GM21515 (cell line): Measurements from ENCODE around the gene MBL2.

Experiments used
- ATAC-seq: cut with Tn5 transposase; IDR thresholded peaks from one replicate; pipeline ENCODE4 v1.9.1; 2021; ENCODE audit not compliant: unreplicated experiment

Gene MBL2

DNA sequence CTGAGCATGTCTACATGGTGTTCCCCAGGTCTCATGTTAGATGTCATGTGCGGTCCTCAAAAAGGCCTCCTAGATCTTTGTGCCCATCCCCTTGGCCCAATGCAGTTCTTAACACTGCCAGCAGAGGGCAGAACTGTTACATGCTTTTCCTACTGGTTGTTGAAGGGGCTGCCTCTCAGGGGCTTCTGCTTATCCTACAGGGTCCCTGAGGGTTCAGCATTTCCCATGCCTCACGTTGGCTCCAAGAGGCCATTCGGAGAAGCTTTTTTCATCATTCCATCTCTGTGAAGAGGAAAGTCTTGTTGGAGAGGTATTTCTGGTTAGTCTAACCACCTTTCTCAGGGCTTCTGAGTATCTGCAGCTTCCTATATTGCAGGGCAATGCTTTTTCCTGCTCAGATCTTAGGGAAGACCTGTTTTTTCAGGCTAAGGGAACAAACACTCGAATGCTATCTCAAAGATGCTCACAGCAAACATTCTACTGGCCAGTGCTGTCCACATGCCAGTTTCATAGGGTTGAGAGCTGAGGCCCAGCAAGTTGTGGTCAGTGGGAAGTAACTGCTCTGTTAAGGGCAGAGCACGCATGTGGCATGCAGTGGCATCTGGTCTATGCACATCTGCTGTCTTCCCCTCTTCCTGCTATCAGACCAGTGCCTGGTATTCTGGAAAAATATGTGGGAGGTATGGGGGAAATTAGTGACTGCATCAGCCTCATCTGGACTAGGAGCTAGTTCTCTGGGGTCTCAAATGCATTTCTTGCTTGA, 31.5 kb downstream of the MBL2 start:
- no peak for ATAC-seq

DNA sequence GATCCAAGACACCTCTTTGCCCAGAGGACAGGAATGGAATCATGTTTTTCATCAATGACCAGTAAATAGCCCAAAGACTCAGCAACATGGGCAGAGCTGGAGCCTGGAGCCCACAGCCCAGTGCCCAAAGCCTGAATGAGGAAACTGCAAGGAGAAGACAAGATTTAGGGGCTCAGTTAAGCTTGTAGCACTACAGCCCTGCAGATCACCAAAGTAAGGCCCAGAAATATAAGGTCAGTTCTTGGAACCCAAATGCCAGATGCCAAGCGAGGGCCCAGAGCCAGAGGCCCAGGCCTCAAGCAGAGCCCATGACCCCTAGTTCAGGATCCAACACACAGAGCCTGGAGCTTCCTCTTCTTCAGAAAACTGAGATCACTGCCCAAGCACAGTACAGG, 32.4 kb downstream of the MBL2 start:
- no peak for ATAC-seq

DNA sequence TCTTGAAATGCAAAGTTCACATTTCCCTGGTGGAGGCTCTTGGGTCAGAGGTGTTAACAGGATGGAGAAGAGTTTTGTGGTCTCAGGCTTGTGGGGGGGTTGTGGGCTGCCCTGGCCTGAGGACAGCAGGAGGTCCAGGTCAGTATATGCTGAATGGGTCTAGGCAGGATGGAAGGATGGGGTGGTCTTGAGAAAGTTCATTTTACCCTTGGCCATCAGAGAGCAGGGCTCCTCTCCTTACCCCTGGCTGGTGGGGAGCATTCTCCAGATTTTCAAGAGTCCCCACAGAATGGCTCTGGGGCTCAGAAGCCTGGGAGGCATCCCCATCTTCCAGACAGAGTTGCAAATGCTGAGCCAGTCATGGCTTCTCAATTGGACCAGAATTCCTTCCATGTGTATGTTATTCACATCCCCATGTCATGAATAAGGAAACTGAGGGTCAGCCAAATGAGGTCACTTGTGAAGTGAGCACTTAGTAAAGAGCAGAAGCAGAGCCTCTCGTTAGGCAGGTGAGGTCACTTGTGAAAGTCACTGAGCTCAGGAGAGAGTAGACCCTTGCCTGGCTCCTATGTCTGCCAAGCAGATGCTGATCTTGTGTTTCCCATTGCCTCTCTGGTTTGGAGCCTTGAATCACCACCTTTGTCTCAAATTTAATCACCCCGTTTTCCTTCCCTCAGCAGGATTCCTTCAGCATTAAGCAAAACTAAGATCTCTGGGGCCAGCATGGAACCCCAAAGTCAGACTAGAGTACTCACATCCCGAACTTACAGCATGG, 33.0 kb downstream of the MBL2 start:
- no peak for ATAC-seq

DNA sequence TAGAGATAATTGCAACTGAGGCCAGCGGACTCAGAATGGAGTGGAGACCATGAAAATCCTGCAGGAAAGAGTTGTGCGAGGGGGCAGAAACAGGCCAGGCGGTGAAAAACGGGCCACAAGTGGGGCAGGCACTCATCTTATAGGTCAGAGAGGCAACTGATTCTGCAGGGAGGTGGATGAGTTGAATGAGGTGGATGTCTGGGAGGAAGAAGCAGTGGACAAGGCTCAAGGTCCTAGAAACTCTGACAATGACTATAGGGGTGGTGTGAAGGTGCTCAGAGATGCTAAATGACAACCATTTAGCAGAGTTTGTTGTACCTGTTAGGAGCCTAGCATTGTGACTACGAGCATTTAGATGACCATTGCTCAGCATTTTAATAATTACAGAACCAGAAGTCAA, 33.6 kb downstream of the MBL2 start:
- no peak for ATAC-seq

DNA sequence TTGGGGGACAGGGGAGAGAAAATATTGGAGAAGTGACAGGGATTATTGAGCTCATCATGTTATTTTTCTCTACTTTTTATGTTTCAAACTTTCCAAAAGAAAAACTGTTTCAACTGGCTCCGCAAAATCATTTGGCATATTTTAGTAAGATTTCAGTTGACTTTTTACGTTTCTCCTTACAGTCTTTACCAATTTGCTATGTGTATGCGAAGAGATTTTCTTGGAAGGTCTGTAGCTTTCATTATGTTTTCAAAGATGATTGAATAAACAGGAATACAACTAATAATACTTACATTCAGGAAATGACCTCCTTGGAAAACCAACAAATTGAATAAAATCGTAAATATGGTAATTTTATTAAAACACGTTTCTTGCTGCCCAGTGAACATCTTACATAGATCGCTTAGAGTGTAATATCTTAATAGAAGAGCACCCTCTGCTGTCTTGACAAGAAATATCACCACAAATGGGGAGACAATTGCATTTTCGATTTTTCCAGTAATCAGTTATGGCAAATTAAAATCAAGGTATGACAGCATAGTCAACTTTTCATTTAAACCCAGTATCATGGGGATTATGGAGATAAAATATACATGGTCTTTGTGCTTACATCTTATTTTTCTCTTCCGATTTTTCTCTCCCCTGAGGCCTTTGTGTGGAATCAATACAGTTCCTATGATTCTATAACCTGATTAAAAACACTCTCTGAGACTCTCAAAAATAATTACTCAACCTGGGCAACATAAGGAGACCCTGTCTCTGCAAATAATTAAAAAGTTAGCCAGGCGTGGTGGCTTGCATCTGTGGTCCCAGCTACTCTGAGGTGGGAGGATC, 43.1 kb downstream of the MBL2 start:
- no peak for ATAC-seq

DNA sequence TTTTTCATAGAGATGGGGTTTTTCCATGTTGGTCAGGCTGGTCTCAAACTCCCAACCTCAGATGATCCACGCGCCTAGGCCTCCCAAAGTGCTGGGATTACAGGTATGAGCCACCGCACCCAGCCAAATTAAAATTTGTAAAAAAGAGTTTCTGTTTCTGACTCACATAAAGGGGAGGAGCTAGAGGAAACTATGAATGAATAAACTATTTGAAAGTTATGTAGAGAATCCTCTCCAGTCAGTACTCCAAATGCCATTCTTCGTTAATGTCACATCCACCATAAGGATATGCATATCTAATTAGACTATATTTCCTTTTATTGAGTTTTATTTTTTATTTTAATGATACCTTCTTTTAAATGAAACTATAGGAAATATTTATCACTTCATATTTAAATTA, 52.6 kb downstream of the MBL2 start:
- ATAC-seq, result no peak
